GM18502 (cell line): ENCODE data around the gene EPX.

Experiments used
- ATAC-seq: cut with Tn5 transposase; IDR thresholded peaks from one replicate; pipeline ENCODE4 v1.9.1; 2021; ENCODE audit warnings: mild to moderate bottlenecking; ENCODE audit not compliant: unreplicated experiment, poor library complexity

Gene EPX

GRCh38 chr17:58219007-58219788 lies 26.7 kb downstream of the EPX start, which contains the start of gene MKS1:
MKS1 (minus strand) TSS chr17:58219255; CDS start chr17:58219230, 25 bp downstream.
- peak; percentile 96 for ATAC-seq

DNA sequence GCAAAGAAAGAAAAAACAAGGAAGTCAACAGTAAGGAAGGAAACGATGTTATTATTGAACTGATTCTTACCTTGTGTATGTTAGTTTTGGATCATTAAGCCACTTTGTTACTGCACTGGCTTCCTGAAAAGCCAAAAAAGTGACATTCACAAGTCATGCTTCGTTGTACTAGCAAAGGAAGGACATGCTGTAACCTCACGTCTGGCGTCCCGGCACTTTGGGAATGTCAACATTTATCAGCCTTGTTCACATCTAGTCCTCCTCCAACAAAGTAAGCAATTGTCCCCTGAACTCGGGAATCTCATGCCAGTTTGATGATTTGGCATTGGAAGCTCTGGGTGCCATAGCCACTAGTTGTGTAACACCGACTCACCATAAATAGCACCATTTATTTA lies 27.3 kb downstream of the EPX start:
- no peak for ATAC-seq

DNA sequence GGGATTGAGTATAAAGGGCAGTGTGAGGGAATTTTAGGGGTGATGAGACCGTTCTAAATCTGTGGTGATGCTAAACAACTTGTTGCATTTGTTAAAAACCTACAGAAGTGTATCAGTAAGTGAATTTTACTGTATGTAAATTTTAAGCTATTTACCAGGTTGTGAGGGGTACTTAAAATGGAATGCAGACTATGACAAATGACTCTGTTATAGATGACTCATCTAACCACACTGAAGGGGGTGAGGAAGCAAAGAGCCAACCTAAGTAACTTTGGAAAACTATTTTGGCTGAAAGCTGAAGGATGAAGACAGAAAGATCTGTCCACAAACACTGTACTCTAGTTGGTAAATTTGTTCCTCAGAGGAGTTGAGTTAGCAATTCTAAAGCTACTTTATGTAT lies 31.8 kb downstream of the EPX start:
- no peak for ATAC-seq

DNA sequence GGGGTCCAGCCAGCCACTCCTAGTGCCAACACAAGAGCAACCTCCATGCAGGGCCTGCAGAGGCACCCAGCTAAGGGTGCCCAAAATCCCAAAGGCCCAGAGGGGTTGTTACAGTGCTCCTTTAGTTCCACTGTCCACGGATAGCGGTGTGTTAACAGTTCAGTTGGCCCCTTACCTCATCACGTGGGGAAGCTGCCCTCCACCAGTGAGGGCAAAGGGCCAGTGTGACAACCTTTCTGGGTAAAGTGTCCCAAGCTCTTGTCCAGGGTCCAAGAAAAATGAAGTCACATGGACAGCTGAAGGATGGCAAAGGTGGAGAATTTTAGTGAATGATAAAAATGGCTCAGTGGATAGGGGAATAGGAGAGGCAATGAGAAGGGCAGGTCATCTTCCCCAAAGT lies 35.2 kb downstream of the EPX start:
- ATAC-seq, result no peak

- no peak for ATAC-seq
Observed at GRCh38 chr17:58228679-58229078, 36.2 kb downstream of the EPX start.

GRCh38 chr17:58229384-58229783 lies 36.9 kb downstream of the EPX start:
- ATAC-seq, result no peak

GRCh38 chr17:58229881-58230280 lies 37.4 kb downstream of the EPX start:
- ATAC-seq, result no peak

GRCh38 chr17:58231641-58232040 lies 39.1 kb downstream of the EPX start:
- no peak for ATAC-seq

GRCh38 chr17:58232707-58233156 lies 40.2 kb downstream of the EPX start:
- peak; percentile 88 for ATAC-seq

- peak; percentile 66 for ATAC-seq
Observed at GRCh38 chr17:58233543-58233942, 41.0 kb downstream of the EPX start.

DNA sequence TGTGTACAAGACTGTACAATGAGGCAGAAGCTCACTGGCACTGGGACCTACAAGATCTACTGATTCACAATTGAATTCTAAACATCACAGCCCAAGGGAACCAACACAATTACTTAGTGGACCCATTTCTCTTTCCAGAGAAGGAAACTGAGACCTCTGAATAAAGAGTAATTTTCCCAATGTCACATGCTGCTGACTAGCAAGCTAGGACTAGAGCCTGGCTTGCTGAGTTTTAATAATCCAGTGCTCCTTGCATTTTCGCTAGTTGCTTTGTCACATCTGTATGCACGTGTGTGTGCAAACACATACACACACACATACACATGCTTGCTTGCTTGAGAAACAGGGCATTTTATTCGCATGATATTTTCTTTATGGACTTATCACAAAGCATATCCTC lies 42.0 kb downstream of the EPX start:
- no peak for ATAC-seq

DNA sequence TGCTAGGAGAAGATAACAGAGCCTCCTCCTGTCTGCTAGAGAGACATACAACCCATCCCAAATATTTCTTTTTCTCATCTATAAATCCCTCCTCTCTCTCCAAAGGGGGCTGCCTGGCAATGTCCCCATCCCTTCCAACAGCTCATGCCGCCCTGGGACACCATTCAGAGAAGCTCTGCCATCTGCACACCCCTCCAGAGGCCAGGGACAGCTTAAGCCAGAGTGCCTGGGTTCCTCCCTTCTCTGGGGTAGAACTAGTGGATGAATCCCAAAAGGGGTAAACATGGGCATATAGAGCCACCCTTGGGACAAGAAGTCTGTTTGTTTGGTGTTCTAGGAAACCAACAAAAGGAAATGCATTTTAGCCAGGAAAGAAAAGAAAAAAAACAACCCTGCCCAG lies 43.3 kb downstream of the EPX start:
- no peak for ATAC-seq

DNA sequence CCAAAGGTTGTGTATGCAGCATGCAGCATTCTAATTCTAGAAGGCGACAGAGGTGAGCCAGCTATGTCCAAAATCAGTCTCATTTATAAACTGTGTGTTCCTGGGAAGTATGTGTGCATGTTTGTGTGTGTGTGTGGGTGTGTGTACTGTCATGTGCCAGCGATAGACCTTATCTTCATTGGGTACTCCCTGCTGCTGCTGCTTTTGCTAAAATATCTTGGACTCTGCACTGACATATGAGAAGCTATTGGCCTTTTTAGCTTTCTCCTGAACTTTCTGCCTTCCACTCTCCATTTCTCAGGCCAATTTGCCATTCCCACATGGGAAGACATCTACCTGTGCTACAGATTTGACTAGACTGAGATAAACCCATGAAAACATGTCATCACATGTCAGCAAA lies 43.9 kb downstream of the EPX start:
- ATAC-seq, result no peak

GRCh38 chr17:58238147-58238634 lies 45.7 kb downstream of the EPX start, which contains the start of gene LPO:
LPO (plus strand) TSS chr17:58238584; CDS start chr17:58242980, 4,396 bp downstream.
- ATAC-seq, result no peak

DNA sequence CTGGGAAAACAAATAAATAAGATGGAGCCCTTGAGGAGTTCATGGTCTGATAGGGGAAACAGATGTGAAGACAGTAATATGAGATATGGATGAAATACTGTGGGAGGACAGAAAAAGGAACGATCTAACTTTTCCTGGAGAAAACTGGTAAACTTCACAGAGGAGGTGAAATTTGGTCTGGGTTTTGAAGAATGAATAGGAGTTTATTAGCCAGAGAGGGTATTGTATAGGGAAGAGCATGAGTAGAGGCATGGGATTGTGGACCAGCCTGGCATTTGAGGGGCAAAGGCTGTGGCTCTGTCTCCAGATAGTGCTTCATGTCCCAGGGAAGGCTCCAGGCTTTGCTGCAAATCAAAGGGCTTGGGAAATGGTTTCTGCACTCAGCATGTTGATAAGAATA lies 47.5 kb downstream of the EPX start:
- no peak for ATAC-seq

- no peak for ATAC-seq
Observed at GRCh38 chr17:58242171-58242784, 49.8 kb downstream of the EPX start.

GRCh38 chr17:58244963-58245362 lies 52.4 kb downstream of the EPX start:
- ATAC-seq, result no peak

DNA sequence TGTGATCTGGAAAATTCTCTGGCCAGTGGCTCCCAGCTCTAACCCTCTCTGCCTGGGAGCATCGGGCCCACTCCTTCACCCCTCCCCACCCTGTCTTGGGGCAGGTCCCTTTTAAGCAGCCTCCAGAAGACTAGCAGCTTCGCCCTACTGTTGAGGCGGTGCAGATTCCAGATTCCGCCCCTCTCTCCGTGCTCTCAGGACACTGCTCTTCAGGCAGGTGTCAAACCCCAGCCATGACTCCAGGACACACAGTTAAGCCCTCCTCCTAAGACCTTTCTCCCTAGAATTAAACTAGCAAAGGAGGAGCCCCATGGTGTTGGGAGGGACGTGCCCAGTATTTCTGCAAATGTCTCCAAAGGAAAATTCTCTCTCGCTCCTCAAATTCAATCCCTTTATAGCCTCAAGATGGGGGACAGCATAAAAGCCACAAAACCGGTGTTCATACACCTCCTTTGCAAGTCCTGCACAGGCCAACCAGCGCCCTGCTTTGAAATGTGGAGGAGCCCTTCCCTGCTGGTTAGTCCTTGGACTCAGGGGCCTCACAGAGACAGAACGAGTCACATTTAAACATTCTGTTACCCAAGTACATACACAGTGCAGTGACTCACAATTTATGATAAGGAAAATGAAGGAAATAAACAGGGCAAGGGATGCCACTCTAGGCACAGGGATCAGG lies 53.0 kb downstream of the EPX start:
- no peak for ATAC-seq

DNA sequence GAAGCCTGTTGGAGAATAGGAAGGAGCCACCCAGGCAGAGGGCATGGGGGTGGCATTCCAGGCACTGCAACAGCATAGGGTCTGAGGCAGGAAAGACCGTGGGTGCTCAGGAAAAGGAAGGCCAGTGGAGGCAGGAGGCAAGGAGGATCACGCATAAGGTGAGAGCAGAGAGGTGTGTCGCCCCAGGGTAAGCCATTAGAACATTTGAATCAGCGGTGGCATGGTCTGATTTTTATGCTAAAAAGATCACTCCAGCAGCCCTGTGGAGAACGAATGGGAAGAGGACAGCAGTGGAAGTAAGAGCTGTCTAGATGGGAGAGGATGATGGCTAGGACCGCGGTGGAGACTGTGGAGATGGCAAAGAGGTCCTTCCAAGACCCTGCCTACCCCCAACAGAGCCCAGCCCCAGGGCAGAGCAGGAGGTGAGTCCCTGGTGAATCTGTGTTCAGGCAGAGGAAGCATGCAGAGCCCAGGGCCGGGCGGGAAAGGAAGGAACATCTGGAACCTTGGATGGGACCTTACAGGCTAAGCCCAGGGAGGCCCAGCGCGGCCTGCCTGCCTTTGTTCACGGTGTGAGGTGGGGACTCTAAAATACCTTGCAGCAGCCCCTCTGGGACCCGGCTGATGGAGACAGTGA lies 53.7 kb downstream of the EPX start:
- ATAC-seq, result no peak

DNA sequence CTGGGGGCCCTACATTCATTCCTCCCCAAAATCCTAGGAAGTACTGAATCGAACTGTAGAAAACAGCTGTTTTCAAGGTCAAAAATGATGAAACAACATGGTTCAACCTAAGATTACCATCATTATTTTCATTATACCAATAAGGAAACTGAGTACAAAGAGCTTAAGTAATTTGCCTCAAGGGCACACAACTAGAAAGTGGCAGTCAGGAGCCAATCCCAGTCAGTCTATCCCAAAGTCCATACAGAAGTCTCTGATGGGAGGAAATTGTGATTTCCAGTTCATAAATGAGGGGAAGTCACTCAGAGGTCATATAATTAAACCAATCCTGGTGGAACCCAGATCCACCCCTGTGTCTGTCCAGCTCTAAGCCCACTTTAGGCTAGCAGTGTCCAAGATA lies 54.3 kb downstream of the EPX start:
- no peak for ATAC-seq
